IPS-11a (cell line): Measurements from ENCODE around the gene THBS3.
A peak's percentile ranks its signal among the peaks of the same experiment; 100 is the strongest.

ENCODE experiments used
- H3K4me3 ChIP-seq: one replicate; pipeline ENCODE4 v1.5.1; 2013; ENCODE audit warnings: low read depth, low read length, control low read depth

THBS3 gene

GRCh38 chr1:155208541-155209311 lies 1.0 kb upstream of the THBS3 start, which contains the start of gene MTX1:
MTX1 (plus strand) TSS chr1:155208695; CDS start chr1:155208805, 110 bp downstream.
- peak within 1 kb of the TSS; percentile 91 for H3K4me3 ChIP-seq

GRCh38 chr1:155206891-155207805 lies 549 bp downstream of the THBS3 start:
- peak overlapping the region; percentile 13 for H3K4me3 ChIP-seq

GRCh38 chr1:155205969-155206593 lies 1.6 kb downstream of the THBS3 start:
- H3K4me3 ChIP-seq, result no peak overlapping the region

GRCh38 chr1:155205035-155205434 lies 2.7 kb downstream of the THBS3 start:
- no peak overlapping the region for H3K4me3 ChIP-seq

- no peak overlapping the region for H3K4me3 ChIP-seq
These were observed 4.8 kb downstream of the THBS3 start for GRCh38 chr1:155202731-155203515.

GRCh38 chr1:155202198-155202597 lies 5.5 kb downstream of the THBS3 start:
- H3K4me3 ChIP-seq, result no peak overlapping the region

- H3K4me3 ChIP-seq, result no peak overlapping the region
These were observed 6.8 kb downstream of the THBS3 start for GRCh38 chr1:155200920-155201319.

GRCh38 chr1:155199792-155200191 lies 7.9 kb downstream of the THBS3 start:
- no peak overlapping the region for H3K4me3 ChIP-seq

- H3K4me3 ChIP-seq, result no peak overlapping the region
These were observed 9.2 kb downstream of the THBS3 start for GRCh38 chr1:155198547-155198906.

- H3K4me3 ChIP-seq, result no peak overlapping the region
These were observed 9.7 kb downstream of the THBS3 start for GRCh38 chr1:155197901-155198546.

GRCh38 chr1:155196893-155197638 lies 10.6 kb downstream of the THBS3 start:
- peak overlapping the region; percentile 94 for H3K4me3 ChIP-seq

GRCh38 chr1:155196103-155196892 lies 11.4 kb downstream of the THBS3 start:
- peak overlapping the region; percentile 94 for H3K4me3 ChIP-seq

- H3K4me3 ChIP-seq, result peak overlapping the region; percentile 94
These were observed 12.2 kb downstream of the THBS3 start for GRCh38 chr1:155195201-155196102.

GRCh38 chr1:155193991-155194240 lies 13.8 kb downstream of the THBS3 start:
- peak overlapping the region; percentile 67 for H3K4me3 ChIP-seq

GRCh38 chr1:155193275-155193990 lies 14.3 kb downstream of the THBS3 start:
- peak overlapping the region; percentile 67 for H3K4me3 ChIP-seq

- H3K4me3 ChIP-seq, result peak overlapping the region; percentile 67
These were observed 15.1 kb downstream of the THBS3 start for GRCh38 chr1:155192346-155193274.
